Natural killer cell (primary cell): Measurements from ENCODE around the gene GOLGA1. TPM values are rescaled to one million over a fixed set of nuclear protein-coding genes. Genes with fewer than 3 reads are reported as not detected.

ENCODE experiments used
- ATAC-seq, 3 donors: fragments of 150-1000 bp in 2 of 3; fragments of 200-7000 bp in 1 of 3; cut with Tn5 transposase; 1 replicate in 1 of 3; 2 replicates in 2 of 3; pipeline ENCODE4 v1.10.0; 2021; ENCODE audit warnings: mild to moderate bottlenecking in 2 of 3, moderate library complexity in 2 of 3
- DNase-seq, 2 donors: peaks; one replicate each; pipeline versions ENCODE4 v3.0.0 to v3.0.0-alpha.2; 2013 to 2021; ENCODE audit warnings: mixed read lengths in 1 of 2
- H3K27ac ChIP-seq: one replicate; pipeline ENCODE4 v1.5.1; 2013; ENCODE audit warnings: mild to moderate bottlenecking, low read length
- H3K27me3 ChIP-seq: one replicate; pipeline ENCODE4 v1.6.1; 2013; ENCODE audit warnings: low read length; ENCODE audit not compliant: control insufficient read depth, insufficient read depth
- H3K36me3 ChIP-seq: one replicate; pipeline ENCODE4 v1.6.1; 2013; ENCODE audit warnings: low read length; ENCODE audit not compliant: control insufficient read depth, insufficient read depth
- H3K4me1 ChIP-seq: one replicate; pipeline ENCODE4 v1.6.1; 2013; ENCODE audit warnings: low read length; ENCODE audit not compliant: control insufficient read depth, insufficient read depth
- H3K4me3 ChIP-seq: one replicate; pipeline ENCODE4 v1.5.1; 2013; ENCODE audit warnings: low read length
- H3K9me3 ChIP-seq: one replicate; pipeline ENCODE4 v1.6.1; 2013; ENCODE audit warnings: low read length; ENCODE audit not compliant: control insufficient read depth, insufficient read depth
- H3K27ac Mint-ChIP-seq, 2 donors: one replicate each; pipeline ENCODE4 v1.8.0; 2022; ENCODE audit warnings: mild to moderate bottlenecking in 2 of 2, mixed read lengths in 2 of 2, moderate library complexity in 1 of 2
- H3K27me3 Mint-ChIP-seq, 2 donors: one replicate each; pipeline ENCODE4 v1.8.0; 2022; ENCODE audit warnings: low read depth in 2 of 2, mixed read lengths in 2 of 2
- H3K36me3 Mint-ChIP-seq: one replicate; pipeline ENCODE4 v1.8.0; 2022; ENCODE audit warnings: mixed read lengths
- H3K4me1 Mint-ChIP-seq, 2 donors: one replicate each; pipeline ENCODE4 v1.8.0; 2022; ENCODE audit warnings: mixed read lengths in 2 of 2
- H3K4me3 Mint-ChIP-seq: one replicate; pipeline ENCODE4 v1.8.0; 2022; ENCODE audit warnings: mild to moderate bottlenecking, moderate library complexity, mixed read lengths
- H3K9me3 Mint-ChIP-seq, 2 donors: one replicate each; pipeline ENCODE4 v1.8.0; 2022; ENCODE audit warnings: mixed read lengths in 2 of 2
- WGBS: methylation state at CpG from one replicate; pipeline ENCODE4 v1.1.7; 2013; ENCODE audit warnings: missing lambda C conversion rate; ENCODE audit not compliant: insufficient coverage; 5-methylcytosine and 5-hydroxymethylcytosine counted together
- intact Hi-C: fragments of 100-400 bp; cut with micrococcal nuclease; formaldehyde crosslinking; loops from one replicate; pipeline ENCODE4 v1.14.2; 2022
- total RNA-seq, 4 donors: library from RNA; stranded (reverse); fragments of 120-200 nt in 1 of 4; gene quantifications; one replicate each; pipeline versions ENCODE4 v1.2.3 to v1.2.4, GENCODE V29; 2013 to 2022
- TF ChIP-seq, protein P1 (sequence below): fragments of 200-600 bp; IDR thresholded peaks from one replicate; pipeline ENCODE4 v1.8.0; 2022; ENCODE audit warnings: antibody characterized with exemption

GOLGA1 gene
- total RNA-seq, 3 donors from 2014 or later (not counting 1 experiment from before 2014, with no cell fraction given): 21.5 to 32.4 (median 27.0) TPM

DNA sequence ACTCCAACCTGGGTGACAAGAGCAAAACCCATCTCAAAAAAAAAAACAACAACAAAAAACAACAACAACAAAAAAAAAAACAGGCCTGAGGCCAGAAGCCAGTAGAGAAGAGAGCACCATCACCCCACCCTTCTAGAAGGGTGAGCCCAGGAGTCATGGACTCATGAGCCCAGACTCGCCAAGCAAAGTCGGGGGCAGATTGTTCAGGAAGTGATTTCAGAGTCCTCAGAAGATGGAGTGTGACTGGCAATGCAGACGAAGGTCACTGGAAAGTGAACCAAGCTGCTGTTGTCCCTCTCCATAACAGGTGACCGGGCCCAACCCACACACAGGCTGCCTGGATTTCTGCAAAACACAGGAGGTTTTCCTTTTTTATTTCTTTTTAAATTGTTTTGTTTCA is 96.6 kb downstream of the GOLGA1 start:
- no peaks in the 10 kb centered on the region for H3K9me3 Mint-ChIP-seq
- no peak for DNase-seq
- Histone ChIP-seq H3K27me3 (peaks cover 3% of the 10 kb centered on the region), H3K27ac (no peak overlapping the region), H3K36me3 (no peaks in the 10 kb centered on the region), H3K9me3 (no peaks in the 10 kb centered on the region), H3K4me3 (no peak overlapping the region), H3K4me1 (no peaks in the 10 kb centered on the region)
- intact Hi-C loops: no loop called here
- no peaks in the 10 kb centered on the region for H3K27me3 Mint-ChIP-seq
- TF ChIP-seq, protein P1, sequence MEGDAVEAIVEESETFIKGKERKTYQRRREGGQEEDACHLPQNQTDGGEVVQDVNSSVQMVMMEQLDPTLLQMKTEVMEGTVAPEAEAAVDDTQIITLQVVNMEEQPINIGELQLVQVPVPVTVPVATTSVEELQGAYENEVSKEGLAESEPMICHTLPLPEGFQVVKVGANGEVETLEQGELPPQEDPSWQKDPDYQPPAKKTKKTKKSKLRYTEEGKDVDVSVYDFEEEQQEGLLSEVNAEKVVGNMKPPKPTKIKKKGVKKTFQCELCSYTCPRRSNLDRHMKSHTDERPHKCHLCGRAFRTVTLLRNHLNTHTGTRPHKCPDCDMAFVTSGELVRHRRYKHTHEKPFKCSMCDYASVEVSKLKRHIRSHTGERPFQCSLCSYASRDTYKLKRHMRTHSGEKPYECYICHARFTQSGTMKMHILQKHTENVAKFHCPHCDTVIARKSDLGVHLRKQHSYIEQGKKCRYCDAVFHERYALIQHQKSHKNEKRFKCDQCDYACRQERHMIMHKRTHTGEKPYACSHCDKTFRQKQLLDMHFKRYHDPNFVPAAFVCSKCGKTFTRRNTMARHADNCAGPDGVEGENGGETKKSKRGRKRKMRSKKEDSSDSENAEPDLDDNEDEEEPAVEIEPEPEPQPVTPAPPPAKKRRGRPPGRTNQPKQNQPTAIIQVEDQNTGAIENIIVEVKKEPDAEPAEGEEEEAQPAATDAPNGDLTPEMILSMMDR: no peak
- ATAC-seq: no peak
- H3K4me3 Mint-ChIP-seq: no peak overlapping the region
- no peak overlapping the region for H3K27ac Mint-ChIP-seq
- no peaks in the 10 kb centered on the region for H3K4me1 Mint-ChIP-seq
- no peaks in the 10 kb centered on the region for H3K36me3 Mint-ChIP-seq
- WGBS: 64% methylated on average over 3 of the region's 4 CpGs

DNA sequence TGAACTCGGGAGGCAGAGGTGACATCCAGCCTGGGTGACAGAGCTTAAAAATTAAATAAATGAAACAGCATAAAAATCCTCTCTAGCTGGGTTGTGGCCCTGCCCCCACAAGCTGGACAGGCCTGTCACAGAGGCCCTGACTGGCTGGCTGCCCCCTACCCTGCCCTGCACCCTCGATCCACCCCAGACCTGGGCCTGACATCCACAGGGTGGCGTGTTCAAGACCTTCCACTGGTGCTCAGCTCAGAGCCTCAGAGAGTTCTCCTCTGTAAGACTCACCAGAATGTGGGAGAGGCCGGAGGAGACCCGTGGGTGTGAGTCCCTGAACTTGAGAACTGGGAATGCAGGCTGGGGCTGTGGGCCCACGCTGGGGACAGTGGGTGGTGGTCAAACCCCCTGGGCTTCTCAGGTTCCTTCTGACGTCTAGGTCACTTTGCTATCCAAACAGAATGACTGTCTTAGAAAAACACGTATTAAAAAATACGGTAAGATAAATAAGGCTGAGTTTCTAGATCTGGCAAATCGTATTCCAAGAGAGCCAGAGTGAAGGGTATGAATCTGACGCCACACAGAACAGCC is 97.3 kb downstream of the GOLGA1 start:
- DNase-seq (no peak), ATAC-seq (no peak)
- H3K9me3 Mint-ChIP-seq: no peaks in the 10 kb centered on the region

DNA sequence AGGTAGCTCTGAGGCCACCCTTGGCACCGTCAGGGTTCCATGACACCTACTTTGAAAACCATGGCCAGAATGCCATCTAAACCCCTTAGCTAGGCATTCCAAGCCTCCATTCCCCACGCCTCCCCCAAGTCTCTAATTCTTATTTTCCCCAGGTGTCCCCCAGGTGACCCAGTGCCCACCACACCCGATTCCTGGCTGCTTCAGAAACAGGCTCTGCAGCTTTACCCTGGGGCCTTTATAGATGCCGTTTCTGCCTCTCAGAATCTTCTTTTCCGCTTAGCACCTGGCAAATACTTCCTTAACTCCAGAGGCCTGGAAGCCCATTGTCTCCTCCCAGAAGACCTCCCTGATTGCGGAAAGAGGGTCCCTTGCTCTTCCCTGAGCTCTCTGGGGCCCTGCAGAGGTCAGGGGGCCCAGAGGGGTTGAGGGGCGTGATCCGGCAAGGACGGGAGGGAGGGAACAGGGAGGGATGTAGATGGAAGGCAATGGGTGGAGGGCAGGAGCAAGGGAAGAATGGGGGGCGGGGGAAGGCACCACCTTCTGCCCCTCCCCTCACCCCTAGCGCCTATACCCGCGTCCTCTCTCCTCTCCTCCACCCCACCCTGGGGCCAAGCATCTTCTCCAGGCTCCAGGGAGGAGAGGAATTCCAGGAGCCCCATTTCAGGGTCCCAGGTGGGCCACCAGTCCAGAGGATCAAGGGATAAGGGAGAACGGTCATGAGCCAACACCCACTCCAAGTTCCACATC is 99.6 kb downstream of the GOLGA1 start:
- TF ChIP-seq, protein P1: no peak
- ATAC-seq (no peak), DNase-seq (no peak)
- no peak overlapping the region for H3K27ac Mint-ChIP-seq
- intact Hi-C loops: no loop called here
- H3K4me1 ChIP-seq: no peaks in the 10 kb centered on the region
- H3K27me3 Mint-ChIP-seq: peaks cover 8 to 12% of the 10 kb centered on the region in 2 donors
- H3K36me3 Mint-ChIP-seq: no peaks in the 10 kb centered on the region
- no peaks in the 10 kb centered on the region for H3K9me3 ChIP-seq
- H3K4me3 Mint-ChIP-seq: no peak overlapping the region
- H3K9me3 Mint-ChIP-seq: no peaks in the 10 kb centered on the region
- H3K27ac ChIP-seq: no peak overlapping the region
- 87% methylated on average over 9 of the region's 14 CpGs for WGBS
- no peaks in the 10 kb centered on the region for H3K4me1 Mint-ChIP-seq
- no peaks in the 10 kb centered on the region for H3K36me3 ChIP-seq
- H3K27me3 ChIP-seq: peaks cover 2% of the 10 kb centered on the region
- no peak overlapping the region for H3K4me3 ChIP-seq

More for the DNA sequence above, 97.3 kb downstream of the GOLGA1 start:
- H3K4me1 Mint-ChIP-seq: no peaks in the 10 kb centered on the region
- no peaks in the 10 kb centered on the region for H3K4me1 ChIP-seq
- H3K36me3 Mint-ChIP-seq: no peaks in the 10 kb centered on the region
- H3K27me3 Mint-ChIP-seq: no peaks in the 10 kb centered on the region
- WGBS: 81% methylated on average over 11 of the region's 11 CpGs
- H3K4me3 ChIP-seq: no peak overlapping the region
- H3K4me3 Mint-ChIP-seq: no peak overlapping the region
- no peak overlapping the region for H3K27ac ChIP-seq
- no peaks in the 10 kb centered on the region for H3K9me3 ChIP-seq
- no peak overlapping the region for H3K27ac Mint-ChIP-seq
- intact Hi-C loops: no loop called here
- TF ChIP-seq, protein P1: no peak
- H3K27me3 ChIP-seq: peaks cover under 1% of the 10 kb centered on the region
- H3K36me3 ChIP-seq: no peaks in the 10 kb centered on the region
